ENCODE measurements around the gene COTL1. TPM values are rescaled to one million over a fixed set of nuclear protein-coding genes. Genes with fewer than 3 reads are reported as not detected.

Gene COTL1
- total RNA-seq, 2 experiments from 2014 or later: 179 to 181 TPM

GRCh38 chr16:84592718-84593117, 25.2 kb downstream of the COTL1 start:
- H3K27me3 ChIP-seq (ENCODE audit: control insufficient read depth in 1 of 2, insufficient read depth in 2 of 2, low read length in 2 of 2): no peaks in the 10 kb centered on the region
- Mint-ChIP-seq H3K4me3 (peak overlapping the region; percentile 51), H3K27me3 (no peaks in the 10 kb centered on the region), H3K36me3 (ENCODE audit: low read depth) (peaks cover 79% of the 10 kb centered on the region), H3K4me1 (ENCODE audit: low read depth) (peaks cover 59% of the 10 kb centered on the region), H3K27ac (peak overlapping the region; percentile 92), H3K9me3 (no peaks in the 10 kb centered on the region)
- DNase-seq (no peak), ATAC-seq (ENCODE audit: poor library complexity) (no peak)
- peaks cover 52% of the 10 kb centered on the region for H3K36me3 ChIP-seq (ENCODE audit: insufficient read depth, low read length)
- no peak overlapping the region for H3K4me3 ChIP-seq (ENCODE audit: low read length)
- peaks cover 52% of the 10 kb centered on the region for H3K4me1 ChIP-seq (ENCODE audit: insufficient read depth, low read length)
- POLR2A ChIA-PET: interaction anchor here (1.1 kb wide), 1 partner anchor 78 kb away, joined by 3 read pairs; no protein-coding TSS in a partner anchor
- CTCF ChIA-PET: interaction anchor here (0.6 to 1.1 kb wide), 3 partner anchors 29 to 506 kb away, joined by 3 to 4 read pairs (median 3); no protein-coding TSS in a partner anchor
- TF ChIP-seq CTCF (IDR thresholded peaks at IDR 0.05): no peak
- intact Hi-C loops (cut with DNase I, micrococcal nuclease): no loop called here
- H3K9me3 ChIP-seq (ENCODE audit: control insufficient read depth in 1 of 2, insufficient read depth in 1 of 2, low read length in 2 of 2): no peaks in the 10 kb centered on the region
- H3K27ac ChIP-seq (ENCODE audit: low read depth in 1 of 2, low read length in 2 of 2): peak overlapping the region in 1 of 2 donors; percentile 57

GRCh38 chr16:84589975-84590719, 27.7 kb downstream of the COTL1 start:
- Histone ChIP-seq H3K4me3 (ENCODE audit: low read length) (no peak overlapping the region), H3K36me3 (ENCODE audit: insufficient read depth, low read length) (peaks cover 57% of the 10 kb centered on the region), H3K27ac (ENCODE audit: low read depth in 1 of 2, low read length in 2 of 2) (no peak overlapping the region), H3K4me1 (ENCODE audit: insufficient read depth, low read length) (peaks cover 36% of the 10 kb centered on the region), H3K9me3 (ENCODE audit: control insufficient read depth in 1 of 2, insufficient read depth in 1 of 2, low read length in 2 of 2) (no peaks in the 10 kb centered on the region), H3K27me3 (ENCODE audit: control insufficient read depth in 1 of 2, insufficient read depth in 2 of 2, low read length in 2 of 2) (no peaks in the 10 kb centered on the region)
- Mint-ChIP-seq H3K4me1 (ENCODE audit: low read depth) (peaks cover 48% of the 10 kb centered on the region), H3K36me3 (ENCODE audit: low read depth) (peaks cover 83% of the 10 kb centered on the region), H3K27ac (no peak overlapping the region), H3K27me3 (no peaks in the 10 kb centered on the region), H3K4me3 (no peak overlapping the region), H3K9me3 (no peaks in the 10 kb centered on the region)
- ChIA-PET CTCF (no interaction called here), POLR2A (no interaction called here)
- no peak for TF ChIP-seq CTCF (IDR thresholded peaks at IDR 0.05)
- intact Hi-C loops (cut with DNase I, micrococcal nuclease): no loop called here
- ATAC-seq (ENCODE audit: poor library complexity): no peak
- no peak for DNase-seq

GRCh38 chr16:84588991-84589390, 28.9 kb downstream of the COTL1 start:
- H3K4me1 ChIP-seq (ENCODE audit: insufficient read depth, low read length): peaks cover 25% of the 10 kb centered on the region
- CTCF ChIA-PET: no interaction called here

More at GRCh38 chr16:84588991-84589390, 28.9 kb downstream of the COTL1 start:
- no peaks in the 10 kb centered on the region for H3K9me3 ChIP-seq (ENCODE audit: control insufficient read depth in 1 of 2, insufficient read depth in 1 of 2, low read length in 2 of 2)
- H3K4me1 Mint-ChIP-seq (ENCODE audit: low read depth): peaks cover 48% of the 10 kb centered on the region
- H3K27me3 ChIP-seq (ENCODE audit: control insufficient read depth in 1 of 2, insufficient read depth in 2 of 2, low read length in 2 of 2): no peaks in the 10 kb centered on the region
- H3K27ac ChIP-seq (ENCODE audit: low read depth in 1 of 2, low read length in 2 of 2): no peak overlapping the region
- no peak for TF ChIP-seq CTCF (IDR thresholded peaks at IDR 0.05)
- intact Hi-C loops (cut with DNase I, micrococcal nuclease): no loop called here
- H3K9me3 Mint-ChIP-seq: no peaks in the 10 kb centered on the region
- no peak overlapping the region for H3K4me3 Mint-ChIP-seq
- no peaks in the 10 kb centered on the region for H3K27me3 Mint-ChIP-seq
- peaks cover 83% of the 10 kb centered on the region for H3K36me3 Mint-ChIP-seq (ENCODE audit: low read depth)
- ATAC-seq (ENCODE audit: poor library complexity) (no peak), DNase-seq (no peak)
- no peak overlapping the region for H3K4me3 ChIP-seq (ENCODE audit: low read length)
- peak overlapping the region; percentile 27 for H3K27ac Mint-ChIP-seq
- POLR2A ChIA-PET: interaction anchor here (1.5 kb wide), 1 partner anchor 11 kb away, joined by 3 read pairs; no protein-coding TSS in a partner anchor
- H3K36me3 ChIP-seq (ENCODE audit: insufficient read depth, low read length): peaks cover 64% of the 10 kb centered on the region

Measured in CD4-positive, alpha-beta T cell (primary cell).